ENCODE data around the gene TLE2.
A peak's percentile ranks its signal among the peaks of the same experiment; 100 is the strongest.
"Not testable (repeated sequence)": the region's sequence is repeated elsewhere in the genome, so short reads cannot be mapped to it uniquely, and the experiment has no call there.

The TLE2 gene

DNA sequence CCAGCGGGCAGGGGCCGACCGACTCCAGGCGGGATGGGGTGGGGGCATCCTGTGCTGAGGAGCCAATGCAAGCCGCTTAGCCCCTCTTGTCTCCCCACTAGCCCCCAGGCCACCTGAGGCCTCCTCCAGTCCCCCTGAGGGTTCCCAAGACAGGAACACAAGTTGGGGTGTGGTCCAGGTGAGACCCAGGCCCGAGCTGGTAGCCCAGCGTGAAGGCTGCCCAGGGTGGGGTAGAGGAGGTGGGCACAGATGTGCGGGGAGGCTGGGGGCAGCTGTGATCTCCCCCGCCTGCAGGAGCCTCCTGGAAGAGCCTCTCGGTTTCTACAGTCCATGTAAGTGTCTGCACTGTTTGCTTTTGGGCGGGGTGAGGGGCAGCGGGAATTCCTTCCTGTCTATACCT lies 41.3 kb downstream of the TLE2 start:
- no peak for DNase-seq

- DNase-seq, result peak in 2 of 56 donors; percentile 3 to 29
Observed at GRCh38 chr19:2986951-2987524, 42.0 kb downstream of the TLE2 start.

- peak in 1 of 56 donors; percentile 50 for DNase-seq
Observed at GRCh38 chr19:2984215-2984528, 44.9 kb downstream of the TLE2 start.

- DNase-seq, result peak in 44 of 56 donors; percentile 5 to 66 (median 32)
Observed at GRCh38 chr19:2983351-2984214, 45.5 kb downstream of the TLE2 start.

GRCh38 chr19:2982983-2983350 lies 46.1 kb downstream of the TLE2 start:
- DNase-seq, result peak in 49 of 56 donors; percentile 3 to 74 (median 43)

GRCh38 chr19:2982561-2982960 lies 46.5 kb downstream of the TLE2 start:
- DNase-seq, result no peak

DNA sequence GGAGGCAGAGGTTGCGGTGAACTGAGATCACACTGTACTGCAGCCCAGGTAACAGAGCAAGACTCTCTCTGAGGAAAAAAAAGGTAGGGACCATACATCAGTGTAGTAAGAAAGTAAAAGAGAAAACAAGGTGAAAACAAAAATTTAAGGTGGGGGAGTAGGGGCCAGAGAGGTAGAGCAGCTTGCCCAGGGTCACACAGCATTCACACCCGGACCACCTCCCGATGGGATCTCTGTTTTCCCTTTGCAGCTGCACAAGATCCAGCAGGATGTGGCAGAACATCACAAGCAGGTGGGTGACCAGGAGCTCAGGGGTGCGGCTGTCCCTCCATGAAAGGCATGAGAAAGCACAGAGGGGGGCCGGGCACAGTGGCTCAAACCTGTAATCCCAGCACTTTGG lies 47.2 kb downstream of the TLE2 start:
- no peak for DNase-seq

GRCh38 chr19:2978772-2979171 lies 50.3 kb downstream of the TLE2 start:
- no peak for DNase-seq

DNA sequence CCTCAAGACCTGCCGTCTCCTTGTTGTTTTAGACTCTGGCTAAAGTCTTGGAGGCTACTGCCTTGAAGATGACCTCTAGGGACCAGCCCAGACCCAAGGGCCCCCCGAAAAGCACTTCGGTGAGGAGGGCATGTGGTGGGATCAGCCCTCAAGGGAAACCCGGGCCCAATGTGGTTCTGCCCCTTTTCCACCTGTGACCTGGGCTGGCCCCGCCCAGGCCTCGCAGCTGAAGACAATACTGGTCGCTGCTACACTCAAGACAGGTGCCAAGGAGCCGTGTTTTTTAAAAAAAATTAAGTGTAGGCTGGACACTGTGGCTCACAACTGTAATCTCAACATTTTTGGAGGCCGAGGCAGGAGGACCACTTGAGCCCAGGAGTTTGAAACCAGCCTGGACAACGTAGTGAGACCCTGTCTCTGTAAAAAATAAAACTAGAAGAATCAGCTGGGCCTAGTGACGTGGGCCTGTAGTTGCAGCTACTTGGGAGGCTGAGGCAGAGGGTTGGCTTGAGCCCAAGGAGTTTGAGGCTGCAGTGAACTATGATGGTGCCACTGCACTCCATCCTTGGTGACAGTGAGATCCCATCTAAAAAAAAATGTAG lies 50.8 kb downstream of the TLE2 start:
- DNase-seq, result no peak

DNA sequence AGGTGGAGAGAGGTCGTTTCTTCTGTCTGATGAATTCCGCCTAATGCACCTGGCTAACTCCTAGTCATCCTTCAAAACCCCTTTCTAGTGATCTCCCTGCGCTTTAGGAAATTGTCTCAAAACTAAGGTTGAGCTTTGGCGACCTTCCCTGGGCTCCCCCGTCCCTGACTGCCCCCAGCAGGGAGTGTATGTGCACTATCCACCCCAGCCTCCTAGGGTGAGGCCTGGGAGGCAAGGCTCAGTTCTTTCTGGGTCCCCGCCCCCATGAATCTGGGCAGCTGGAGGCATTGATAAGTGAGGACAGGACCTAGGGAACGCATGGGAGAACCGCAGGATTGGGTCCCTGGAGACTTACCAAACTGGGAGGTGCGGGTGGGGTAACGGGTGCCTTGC lies 51.3 kb downstream of the TLE2 start:
- no peak for DNase-seq

DNA sequence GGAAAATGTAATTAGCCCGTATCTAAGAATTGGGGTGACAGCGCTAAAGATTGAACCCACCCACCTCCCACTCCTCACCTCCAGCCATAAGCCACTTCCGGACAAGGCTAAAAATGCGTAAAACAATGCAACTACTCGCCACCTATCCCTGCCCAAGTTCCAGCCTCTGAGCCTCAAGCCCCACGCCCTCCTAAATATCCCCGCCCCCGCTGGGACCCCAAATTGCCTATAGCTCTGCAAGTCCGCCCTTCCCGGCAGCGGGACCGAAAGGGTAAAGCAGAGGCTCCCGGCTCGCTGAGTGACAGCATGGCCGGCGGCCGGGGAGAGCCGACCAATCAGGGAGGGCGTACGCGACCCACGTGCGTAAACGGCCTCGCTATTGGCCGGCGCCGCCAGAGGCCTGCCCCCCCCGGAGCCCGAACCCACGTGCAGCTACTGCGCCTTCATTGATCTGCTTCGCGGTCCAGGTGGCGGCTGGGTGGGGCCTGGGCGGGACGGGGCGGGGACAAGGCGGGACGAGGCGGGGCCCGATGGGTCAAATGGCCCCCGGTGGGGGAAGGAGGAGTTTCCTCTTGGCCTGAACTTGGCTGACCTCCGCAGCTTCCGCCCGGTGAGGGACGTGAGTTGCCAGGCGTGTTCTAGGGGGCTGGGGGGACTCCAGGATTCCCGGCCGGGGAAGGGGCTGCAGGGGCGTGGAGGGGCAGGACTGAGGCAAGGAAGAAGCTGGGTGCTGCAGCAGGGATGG lies 51.9 kb downstream of the TLE2 start, which contains the start of gene TLE6:
TLE6 (plus strand) TSS at position 564 of the 745 bp plus-strand sequence. CDS start 670 bp downstream, outside the sequence.
- peak in 55 of 56 donors; percentile 39 to 97 (median 87) for DNase-seq

- DNase-seq, result no peak
Observed at GRCh38 chr19:2976609-2977000, 52.5 kb downstream of the TLE2 start.

DNA sequence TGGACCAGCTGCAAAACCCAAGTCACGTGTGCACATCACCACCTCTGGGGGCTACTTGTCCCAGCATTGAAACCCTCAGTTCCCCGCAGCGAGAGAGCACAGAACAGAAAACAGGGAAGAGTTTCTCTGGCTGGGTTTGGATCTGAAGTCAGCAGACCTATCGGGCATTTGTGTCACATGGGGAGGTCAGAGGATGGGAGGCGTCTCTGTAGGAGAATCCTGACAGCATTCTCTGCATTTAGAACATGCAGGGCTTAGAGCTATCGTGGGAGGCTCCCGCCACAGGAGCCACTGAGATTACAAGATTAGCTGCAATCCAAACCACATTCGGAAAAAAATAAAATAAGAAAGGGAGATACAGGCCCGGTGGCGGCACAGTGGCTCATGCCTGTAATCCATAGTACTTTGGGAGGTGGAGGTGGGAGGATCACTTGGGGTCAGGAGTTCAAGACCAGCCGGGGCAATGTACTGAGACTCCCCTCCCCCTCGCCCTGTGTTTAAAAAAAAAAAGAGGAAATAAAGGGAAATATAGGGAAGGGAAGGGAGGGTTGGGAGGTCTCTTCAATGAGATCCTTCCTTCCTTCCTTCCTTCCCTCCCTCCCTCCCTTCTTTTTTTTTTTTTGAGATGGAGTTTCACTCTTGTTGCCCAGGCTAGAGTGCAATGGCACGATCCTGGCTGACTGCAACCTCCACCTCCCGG lies 54.6 kb downstream of the TLE2 start:
- peak in 5 of 56 donors; percentile 1 to 19 (median 10) for DNase-seq

DNA sequence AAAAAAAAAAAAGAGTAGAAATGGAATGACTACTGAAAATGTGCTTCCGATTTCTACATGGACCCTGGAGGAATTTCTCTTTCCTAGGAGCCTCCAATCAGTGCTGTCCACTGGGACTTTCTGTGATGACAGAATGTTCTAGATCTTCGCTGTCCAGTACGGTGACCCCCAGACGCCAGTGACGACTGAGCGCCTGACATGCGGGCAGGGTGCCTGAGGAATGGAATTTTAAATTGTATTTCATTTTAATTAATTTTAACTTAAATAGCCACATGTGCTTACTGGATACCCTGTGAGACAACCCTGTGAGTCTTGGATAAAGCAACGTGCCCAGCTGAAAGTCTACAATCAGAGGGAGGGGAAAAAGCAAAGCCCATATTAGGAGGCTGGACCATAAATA lies 55.9 kb downstream of the TLE2 start:
- DNase-seq, result no peak

GRCh38 chr19:2970201-2970835 lies 58.8 kb downstream of the TLE2 start:
- no peak for DNase-seq

- peak in 3 of 56 donors; percentile 0 to 50 (median 8) for DNase-seq
Observed at GRCh38 chr19:2969104-2969504, 60.0 kb downstream of the TLE2 start.

- no peak for DNase-seq
Observed at GRCh38 chr19:2967972-2968371, 61.1 kb downstream of the TLE2 start.

DNA sequence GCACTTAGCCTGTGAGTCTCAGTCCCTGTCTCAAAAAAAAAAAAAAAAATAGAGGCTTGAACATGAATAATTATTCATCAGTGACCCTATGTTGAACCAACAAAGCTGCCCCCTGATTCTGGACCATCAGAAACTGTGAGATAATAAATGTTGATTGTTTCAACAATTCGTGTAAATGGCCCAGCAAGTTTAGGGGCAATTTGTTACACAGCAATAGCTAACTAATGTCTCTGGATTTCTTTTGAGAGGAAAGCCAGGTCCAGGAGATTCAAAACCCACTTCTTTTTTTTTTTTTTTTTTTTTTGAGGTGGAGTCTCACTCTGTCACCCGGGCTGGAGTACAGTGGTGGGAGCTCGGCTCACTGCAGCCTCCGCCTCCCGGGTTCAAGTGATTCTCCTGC lies 64.2 kb downstream of the TLE2 start:
- no peak for DNase-seq

- not testable (repeated sequence) for DNase-seq
Observed at GRCh38 chr19:2963631-2964030, 65.4 kb downstream of the TLE2 start.

- DNase-seq, result no peak
Observed at GRCh38 chr19:2963122-2963521, 66.0 kb downstream of the TLE2 start.
